Measurements from ENCODE around the gene OSBPL1A. TPM values are rescaled to one million over a fixed set of nuclear protein-coding genes. Genes with fewer than 3 reads are reported as not detected.

OSBPL1A gene
- total and polyA plus RNA-seq, 10 of the 15 experiments (the other 5 are each of a cell fraction or from before 2014, with no cell fraction given) = 0.02 to 0.83 (median 0.11) TPM; not detected in 6

DNA sequence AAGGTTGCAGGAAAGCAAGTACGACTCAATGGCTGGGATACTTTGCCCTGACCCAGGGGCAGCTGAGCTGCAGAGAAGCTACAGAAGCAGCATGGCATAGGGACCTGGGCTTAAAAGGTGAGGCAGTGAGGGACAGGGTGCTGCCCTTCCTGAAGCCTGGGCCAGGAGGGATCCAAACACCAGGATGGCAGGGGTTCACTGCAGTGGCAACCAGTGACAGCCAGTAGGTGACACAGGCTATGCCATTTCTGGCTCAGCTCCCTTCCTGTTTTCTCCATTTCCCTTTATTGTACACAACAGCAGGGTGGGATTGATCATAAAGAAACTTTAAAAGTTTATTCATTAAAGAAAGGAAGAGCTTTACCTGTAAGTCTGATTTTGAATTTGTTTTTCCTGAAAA lies 209.9 kb downstream of the OSBPL1A start (continued):
- TF ChIP-seq, protein P1, sequence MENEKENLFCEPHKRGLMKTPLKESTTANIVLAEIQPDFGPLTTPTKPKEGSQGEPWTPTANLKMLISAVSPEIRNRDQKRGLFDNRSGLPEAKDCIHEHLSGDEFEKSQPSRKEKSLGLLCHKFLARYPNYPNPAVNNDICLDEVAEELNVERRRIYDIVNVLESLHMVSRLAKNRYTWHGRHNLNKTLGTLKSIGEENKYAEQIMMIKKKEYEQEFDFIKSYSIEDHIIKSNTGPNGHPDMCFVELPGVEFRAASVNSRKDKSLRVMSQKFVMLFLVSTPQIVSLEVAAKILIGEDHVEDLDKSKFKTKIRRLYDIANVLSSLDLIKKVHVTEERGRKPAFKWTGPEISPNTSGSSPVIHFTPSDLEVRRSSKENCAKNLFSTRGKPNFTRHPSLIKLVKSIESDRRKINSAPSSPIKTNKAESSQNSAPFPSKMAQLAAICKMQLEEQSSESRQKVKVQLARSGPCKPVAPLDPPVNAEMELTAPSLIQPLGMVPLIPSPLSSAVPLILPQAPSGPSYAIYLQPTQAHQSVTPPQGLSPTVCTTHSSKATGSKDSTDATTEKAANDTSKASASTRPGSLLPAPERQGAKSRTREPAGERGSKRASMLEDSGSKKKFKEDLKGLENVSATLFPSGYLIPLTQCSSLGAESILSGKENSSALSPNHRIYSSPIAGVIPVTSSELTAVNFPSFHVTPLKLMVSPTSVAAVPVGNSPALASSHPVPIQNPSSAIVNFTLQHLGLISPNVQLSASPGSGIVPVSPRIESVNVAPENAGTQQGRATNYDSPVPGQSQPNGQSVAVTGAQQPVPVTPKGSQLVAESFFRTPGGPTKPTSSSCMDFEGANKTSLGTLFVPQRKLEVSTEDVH (IDR thresholded peaks at IDR 0.05; ENCODE audit: low read depth, partially characterized antibody) = no peak

DNA sequence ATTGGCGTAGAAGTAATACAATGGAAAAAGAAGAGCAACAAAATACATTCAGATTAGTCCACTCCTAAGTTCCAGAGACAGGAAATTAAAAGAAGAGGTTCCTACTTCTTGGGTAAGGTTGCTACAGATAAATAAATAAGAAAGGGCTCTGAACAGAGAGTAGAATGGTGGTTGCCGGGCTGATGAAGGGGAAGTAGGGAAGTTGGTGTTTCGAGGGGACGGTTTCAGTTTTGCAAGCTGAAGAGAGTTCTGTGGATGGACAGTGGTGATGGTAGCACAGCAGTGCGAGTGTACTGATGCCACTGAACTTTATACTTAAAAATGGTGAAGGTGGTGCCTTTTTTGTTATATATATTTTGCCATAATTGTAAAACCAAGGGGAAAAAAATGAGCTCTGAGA lies 210.6 kb downstream of the OSBPL1A start:
- CTCF ChIA-PET = interaction anchor here (0.5 to 6.2 kb wide), 2 partner anchors 10 to 1394 kb away, joined by 3 to 69 read pairs; no protein-coding TSS in a partner anchor
- H3K4me2 ChIP-seq (ENCODE audit: control insufficient read depth, insufficient read depth) = no peak overlapping the region; the same call in 1 of the 2 replicates
- POLR2A ChIA-PET = no interaction called here
- TF ChIP-seq FOS (IDR thresholded peaks at IDR 0.05; ENCODE audit: borderline replicate concordance, extremely low read depth, insufficient read length) (no peak), NR2F1 (conservative IDR thresholded peaks at IDR 0.05) (no peak), SPI1 (IDR thresholded peaks at IDR 0.05; ENCODE audit: borderline replicate concordance, insufficient read depth, low read depth, low read length) (peak; percentile 59; the same call in 1 of the 2 replicates), ZNF217 (IDR thresholded peaks at IDR 0.05) (no peak), CREM (IDR thresholded peaks at IDR 0.05; ENCODE audit: low read depth) (no peak), RELA (IDR thresholded peaks at IDR 0.05; ENCODE audit: borderline replicate concordance, partially characterized antibody) (no peak), TBL1XR1 (IDR thresholded peaks at IDR 0.05; ENCODE audit: low read depth, low read length) (no peak), ZSCAN29 (IDR thresholded peaks at IDR 0.05) (no peak), RUNX3 (IDR thresholded peaks at IDR 0.05; ENCODE audit: low read length) (0 out of 2 replicates have a peak, but pooled peaks have one; percentile 29), CREB1 (IDR thresholded peaks at IDR 0.05; ENCODE audit: low read depth) (no peak), NR2C1 (IDR thresholded peaks at IDR 0.05) (no peak), DPF2 (IDR thresholded peaks at IDR 0.05) (no peak)
- TF ChIP-seq, protein P2, sequence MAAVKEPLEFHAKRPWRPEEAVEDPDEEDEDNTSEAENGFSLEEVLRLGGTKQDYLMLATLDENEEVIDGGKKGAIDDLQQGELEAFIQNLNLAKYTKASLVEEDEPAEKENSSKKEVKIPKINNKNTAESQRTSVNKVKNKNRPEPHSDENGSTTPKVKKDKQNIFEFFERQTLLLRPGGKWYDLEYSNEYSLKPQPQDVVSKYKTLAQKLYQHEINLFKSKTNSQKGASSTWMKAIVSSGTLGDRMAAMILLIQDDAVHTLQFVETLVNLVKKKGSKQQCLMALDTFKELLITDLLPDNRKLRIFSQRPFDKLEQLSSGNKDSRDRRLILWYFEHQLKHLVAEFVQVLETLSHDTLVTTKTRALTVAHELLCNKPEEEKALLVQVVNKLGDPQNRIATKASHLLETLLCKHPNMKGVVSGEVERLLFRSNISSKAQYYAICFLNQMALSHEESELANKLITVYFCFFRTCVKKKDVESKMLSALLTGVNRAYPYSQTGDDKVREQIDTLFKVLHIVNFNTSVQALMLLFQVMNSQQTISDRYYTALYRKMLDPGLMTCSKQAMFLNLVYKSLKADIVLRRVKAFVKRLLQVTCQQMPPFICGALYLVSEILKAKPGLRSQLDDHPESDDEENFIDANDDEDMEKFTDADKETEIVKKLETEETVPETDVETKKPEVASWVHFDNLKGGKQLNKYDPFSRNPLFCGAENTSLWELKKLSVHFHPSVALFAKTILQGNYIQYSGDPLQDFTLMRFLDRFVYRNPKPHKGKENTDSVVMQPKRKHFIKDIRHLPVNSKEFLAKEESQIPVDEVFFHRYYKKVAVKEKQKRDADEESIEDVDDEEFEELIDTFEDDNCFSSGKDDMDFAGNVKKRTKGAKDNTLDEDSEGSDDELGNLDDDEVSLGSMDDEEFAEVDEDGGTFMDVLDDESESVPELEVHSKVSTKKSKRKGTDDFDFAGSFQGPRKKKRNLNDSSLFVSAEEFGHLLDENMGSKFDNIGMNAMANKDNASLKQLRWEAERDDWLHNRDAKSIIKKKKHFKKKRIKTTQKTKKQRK (IDR thresholded peaks at IDR 0.05; ENCODE audit: low read depth, low read length) = no peak

More for the DNA sequence above, 210.6 kb downstream of the OSBPL1A start:
- intact Hi-C loops (cut with micrococcal nuclease; ENCODE audit: unreplicated experiment) = no loop called here
- no peak overlapping the region for H3K27ac ChIP-seq (ENCODE audit: control insufficient read depth, insufficient read depth)
- no peak overlapping the region for H3K9ac ChIP-seq (ENCODE audit: control insufficient read depth, insufficient read depth, low read length)
- RAD21 ChIA-PET (ENCODE audit: unreplicated experiment) = interaction anchor here (0.8 kb wide), 1 partner anchor 10 kb away, joined by 4 read pairs; no protein-coding TSS in a partner anchor
- DNase-seq (ENCODE audit: low read depth, low spot score) (no peak), FAIRE-seq (peak; percentile 56), ATAC-seq (peak; percentile 75)
- WGBS (ENCODE audit: insufficient coverage, insufficient replicate concordance, low lambda C conversion rate, missing lambda C conversion rate) = 19% methylated on average over 5 of the region's 5 CpGs
- H2AFZ ChIP-seq (ENCODE audit: control insufficient read depth, low read depth, low read length) = no peak overlapping the region
- no TSS peak for BruUV-seq (replicated peaks)
- H3K4me3 ChIP-seq = no peak overlapping the region
- H3K9me3 ChIP-seq (replicated peaks; ENCODE audit: control insufficient read depth, insufficient read depth, low read length) = no peaks in the 10 kb centered on the region
- in situ Hi-C loops (cut with MboI) = no loop called here
- SMC1A ChIA-PET (ENCODE audit: uncharacterized antibody, unreplicated experiment) = interaction anchor here (6.5 kb wide), 1 partner anchor 10 kb away, joined by 48 read pairs; no protein-coding TSS in a partner anchor
- peaks cover 0 to 8% of the 10 kb centered on the region in 2 experiments; a peak in 2 of 4 replicates for H3K27me3 ChIP-seq (replicated peaks in 1 of 2; ENCODE audit: control insufficient read depth in 2 of 2, insufficient read depth in 2 of 2, low read length in 1 of 2)
- no peaks in the 10 kb centered on the region for H3K79me2 ChIP-seq (ENCODE audit: control insufficient read depth, insufficient read depth, low read length)
- no peaks in the 10 kb centered on the region for H3K36me3 ChIP-seq (ENCODE audit: control insufficient read depth in 2 of 2, insufficient read depth in 2 of 2, low read length in 1 of 2)
- H4K20me1 ChIP-seq (ENCODE audit: control insufficient read depth, insufficient read depth) = no peaks in the 10 kb centered on the region
- peaks cover 19% of the 10 kb centered on the region for H3K4me1 ChIP-seq (ENCODE audit: control insufficient read depth, insufficient read depth, low read length)
